GM13976 (cell line): Measurements from ENCODE around the gene CDC42SE2.

ENCODE experiments used
- DNase-seq: peaks from one replicate; pipeline ENCODE4 v3.0.0; 2012; ENCODE audit warnings: low spot score
- in situ Hi-C: fragments of 300-500 bp; cut with MboI; formaldehyde crosslinking; loops from one replicate; pipeline ENCODE4 v1.12.0; 2022; ENCODE audit warnings: low sequenced_read_pairs, mixed read lengths, inconsistent platforms; ENCODE audit not compliant: unreplicated experiment
- TF ChIP-seq, protein P1 (sequence below): IDR thresholded peaks from 2 replicates; pipeline ENCODE4 v1.5.1; 2012; ENCODE audit warnings: borderline replicate concordance, mild to moderate bottlenecking; ENCODE audit not compliant: insufficient read depth; ENCODE audit errors: extremely low read depth, missing control alignments, control extremely low read depth

The CDC42SE2 gene

DNA sequence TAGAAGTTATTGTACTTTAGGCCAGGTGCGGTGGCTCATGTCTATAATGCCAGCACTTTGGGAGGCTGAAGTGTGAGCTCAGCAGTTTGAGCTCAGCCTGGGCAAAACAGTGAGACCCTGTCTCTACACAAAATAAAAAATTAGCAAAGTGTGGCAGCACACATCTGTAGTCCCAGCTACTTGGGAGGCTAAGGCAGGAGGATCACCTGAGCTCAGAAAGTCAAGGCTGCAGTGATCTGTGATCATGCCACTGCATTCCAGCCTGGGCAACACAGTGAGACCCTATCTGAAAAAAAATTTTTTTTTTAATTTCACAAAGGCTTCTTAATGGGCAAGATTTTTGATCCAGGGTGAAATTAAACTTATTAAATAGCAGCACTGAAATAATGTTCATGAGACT, 92.8 kb downstream of the CDC42SE2 start:
- TF ChIP-seq, protein P1, sequence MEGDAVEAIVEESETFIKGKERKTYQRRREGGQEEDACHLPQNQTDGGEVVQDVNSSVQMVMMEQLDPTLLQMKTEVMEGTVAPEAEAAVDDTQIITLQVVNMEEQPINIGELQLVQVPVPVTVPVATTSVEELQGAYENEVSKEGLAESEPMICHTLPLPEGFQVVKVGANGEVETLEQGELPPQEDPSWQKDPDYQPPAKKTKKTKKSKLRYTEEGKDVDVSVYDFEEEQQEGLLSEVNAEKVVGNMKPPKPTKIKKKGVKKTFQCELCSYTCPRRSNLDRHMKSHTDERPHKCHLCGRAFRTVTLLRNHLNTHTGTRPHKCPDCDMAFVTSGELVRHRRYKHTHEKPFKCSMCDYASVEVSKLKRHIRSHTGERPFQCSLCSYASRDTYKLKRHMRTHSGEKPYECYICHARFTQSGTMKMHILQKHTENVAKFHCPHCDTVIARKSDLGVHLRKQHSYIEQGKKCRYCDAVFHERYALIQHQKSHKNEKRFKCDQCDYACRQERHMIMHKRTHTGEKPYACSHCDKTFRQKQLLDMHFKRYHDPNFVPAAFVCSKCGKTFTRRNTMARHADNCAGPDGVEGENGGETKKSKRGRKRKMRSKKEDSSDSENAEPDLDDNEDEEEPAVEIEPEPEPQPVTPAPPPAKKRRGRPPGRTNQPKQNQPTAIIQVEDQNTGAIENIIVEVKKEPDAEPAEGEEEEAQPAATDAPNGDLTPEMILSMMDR: no peak
- in situ Hi-C loops: no loop called here
- no peak for DNase-seq

DNA sequence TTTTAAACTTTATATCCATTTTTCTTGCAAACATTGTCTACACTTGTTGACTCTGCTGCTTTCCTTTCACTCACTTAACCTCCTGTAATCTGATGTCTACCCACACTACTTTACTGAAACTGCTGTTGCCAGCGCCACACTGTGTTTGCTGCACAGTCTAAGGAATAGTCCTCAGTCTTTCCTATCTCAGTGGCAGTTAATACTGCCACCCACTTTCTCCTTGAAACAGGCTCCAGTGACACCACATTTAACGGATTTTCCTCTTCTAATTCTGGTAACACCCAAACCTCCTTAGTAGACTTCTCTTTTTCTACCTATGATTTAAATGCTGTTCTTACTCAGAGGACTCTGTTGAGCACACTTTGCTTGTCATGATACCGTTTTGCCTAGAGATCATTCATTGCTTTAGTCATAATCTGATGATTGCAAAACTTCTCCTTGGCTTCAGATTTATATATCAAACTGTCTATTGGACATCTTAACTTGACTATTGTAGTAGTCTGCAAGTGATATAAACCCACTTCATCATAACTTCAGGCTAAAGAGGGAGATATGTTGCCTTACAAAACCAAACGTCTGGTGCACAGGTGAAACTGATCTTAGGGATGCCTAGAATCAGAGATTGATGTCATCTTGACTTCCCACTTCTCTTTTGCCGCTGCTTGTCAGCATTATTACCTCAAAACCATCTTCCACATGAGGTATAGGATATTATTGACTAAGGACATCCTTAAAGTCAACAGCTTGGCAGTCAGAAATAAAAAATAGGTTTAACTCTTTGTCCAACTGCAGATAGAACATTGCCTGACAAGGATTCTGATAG, 94.1 kb downstream of the CDC42SE2 start:
- TF ChIP-seq, protein P1: peak; percentile 26
- in situ Hi-C loops: no loop called here
- DNase-seq: no peak

DNA sequence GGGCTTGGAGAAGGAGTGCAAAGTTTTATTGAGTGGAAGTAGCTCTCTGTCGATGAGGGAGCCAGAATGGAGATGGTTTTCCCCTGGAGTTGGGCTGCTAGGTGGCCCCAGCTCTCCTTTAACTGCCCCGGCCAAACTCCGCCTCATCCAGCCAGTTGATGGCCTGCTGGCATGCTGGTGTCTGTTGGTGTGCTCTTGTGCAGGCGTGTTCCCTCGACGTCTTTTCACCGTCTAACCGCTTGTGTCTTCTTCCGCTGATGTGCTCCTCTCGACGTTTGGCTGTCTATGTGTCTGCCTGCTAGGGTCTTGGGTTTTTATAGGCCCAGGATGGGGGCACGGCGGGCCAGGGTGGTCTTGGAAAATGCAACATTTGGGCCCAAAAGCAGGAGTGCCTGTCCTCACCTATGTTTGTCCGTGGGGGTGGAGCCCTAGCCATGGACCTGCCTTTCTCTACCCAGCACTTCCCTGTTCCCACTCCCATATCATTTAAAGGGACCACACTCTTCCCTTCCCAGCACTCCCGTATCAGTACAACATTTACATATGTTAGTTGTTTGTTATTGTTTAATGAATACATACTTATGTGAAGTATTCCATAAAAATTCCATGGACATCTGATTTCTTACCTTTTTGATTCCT, 97.9 kb downstream of the CDC42SE2 start:
- DNase-seq: no peak
- TF ChIP-seq, protein P1: no peak
- in situ Hi-C loops: no loop called here

DNA sequence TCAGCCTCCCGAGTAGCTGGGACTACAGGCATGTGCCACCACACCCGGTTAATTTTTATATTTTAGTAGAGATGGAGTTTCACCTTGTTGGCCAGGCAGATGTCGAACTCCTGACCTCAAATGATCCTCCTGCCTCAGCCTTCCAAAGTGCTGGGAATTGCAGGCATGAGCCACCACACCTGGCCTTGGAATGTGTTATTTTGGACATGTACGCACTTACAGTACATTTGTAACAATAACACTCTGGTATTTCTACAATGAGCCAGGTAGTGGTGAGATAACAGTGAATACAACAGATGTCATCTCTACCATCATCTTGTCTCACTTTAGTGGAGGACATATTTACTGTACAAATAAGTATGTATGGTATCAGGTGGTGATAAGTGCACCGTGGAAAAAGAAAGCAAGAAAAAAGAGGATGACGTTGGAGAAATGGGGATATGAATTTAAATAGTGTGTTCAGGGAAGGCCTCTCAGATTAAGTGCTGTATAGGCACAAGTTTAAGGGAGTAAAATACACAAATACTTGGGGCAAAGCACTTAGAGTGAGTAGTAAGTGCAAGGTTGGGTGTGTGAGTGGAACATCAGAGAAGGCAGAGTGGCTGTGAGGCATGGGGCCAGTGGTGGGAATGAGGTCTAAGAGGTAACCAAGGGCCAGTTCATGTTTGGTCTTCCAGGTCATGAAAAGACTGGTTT, 100.1 kb downstream of the CDC42SE2 start:
- TF ChIP-seq, protein P1: no peak
- no peak for DNase-seq
- in situ Hi-C loops: no loop called here

DNA sequence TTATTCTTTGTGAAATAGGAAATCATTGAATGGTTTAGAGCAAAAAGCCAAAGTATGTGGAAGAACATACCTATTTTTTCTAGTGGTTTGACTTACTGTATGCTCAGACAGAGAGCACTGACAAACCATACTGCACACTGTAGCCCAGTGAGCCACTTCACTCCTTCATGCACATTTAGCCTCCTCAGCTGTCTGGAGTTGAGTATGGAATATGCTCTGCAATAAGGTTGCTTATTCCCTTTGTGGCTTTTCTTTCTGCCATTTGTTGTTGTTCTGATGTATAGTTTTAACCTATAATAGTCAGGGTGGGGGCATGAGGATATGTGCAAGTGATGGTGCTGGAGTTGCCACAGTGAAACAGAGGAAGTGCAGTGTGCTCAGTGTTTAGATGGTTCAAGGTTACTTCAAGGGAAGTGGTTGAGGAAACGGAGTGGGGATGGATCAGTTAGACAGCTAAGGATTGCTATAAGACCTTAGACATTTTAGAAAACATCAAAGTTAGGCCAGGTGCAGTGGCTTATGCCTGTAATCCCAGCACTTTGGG, 100.7 kb downstream of the CDC42SE2 start:
- TF ChIP-seq, protein P1: no peak
- in situ Hi-C loops: no loop called here
- DNase-seq: no peak

DNA sequence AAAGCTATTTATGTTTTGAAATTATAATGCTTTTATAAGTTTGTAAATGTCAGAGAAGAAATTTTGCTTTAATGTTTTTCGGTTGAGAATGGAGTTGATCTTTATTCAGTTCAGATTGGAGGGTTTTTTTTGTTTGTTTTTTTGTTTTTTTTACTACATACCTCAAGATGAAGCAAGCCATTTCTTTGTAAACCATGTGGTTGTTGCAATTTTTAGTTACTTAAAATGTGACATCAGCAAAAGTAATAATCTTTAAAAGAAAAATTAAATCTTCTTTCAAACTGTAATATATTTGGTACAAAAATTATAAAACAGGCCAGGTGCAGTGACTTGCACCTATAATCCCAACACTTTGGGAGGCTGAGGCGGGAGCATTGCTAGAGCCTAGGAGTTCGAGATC, 102.6 kb downstream of the CDC42SE2 start:
- TF ChIP-seq, protein P1: no peak
- no peak for DNase-seq
- in situ Hi-C loops: no loop called here
